GM12874 (cell line): ENCODE measurements around the gene ZNF366.

Source experiments
- TF ChIP-seq, protein P1 (sequence below): IDR thresholded peaks from 2 replicates; pipeline ENCODE4 v1.5.1; 2011; ENCODE audit warnings: low read depth, mild to moderate bottlenecking, control low read depth, low read length, moderate library complexity; ENCODE audit not compliant: insufficient read depth

The ZNF366 gene

DNA sequence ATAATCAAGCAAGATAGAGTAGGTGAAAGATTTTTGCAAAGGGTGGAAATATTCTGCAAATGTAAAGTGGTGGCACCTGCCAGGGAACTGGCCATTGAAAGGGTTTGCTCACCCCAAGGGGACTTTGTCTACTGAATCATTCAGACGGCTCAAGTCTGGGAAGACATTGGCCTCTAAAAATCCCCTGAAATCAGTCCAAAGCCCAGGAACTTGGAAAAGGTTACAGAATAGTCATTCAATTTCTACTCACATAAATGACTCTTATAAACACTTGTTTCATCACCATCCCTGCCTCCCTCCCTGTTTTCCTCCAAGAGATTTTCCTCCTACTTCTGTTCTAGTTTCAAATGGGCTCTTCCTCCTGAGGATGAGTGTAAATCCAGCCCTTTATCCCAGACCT is 28.5 kb downstream of the ZNF366 start:
- TF ChIP-seq, protein P1, sequence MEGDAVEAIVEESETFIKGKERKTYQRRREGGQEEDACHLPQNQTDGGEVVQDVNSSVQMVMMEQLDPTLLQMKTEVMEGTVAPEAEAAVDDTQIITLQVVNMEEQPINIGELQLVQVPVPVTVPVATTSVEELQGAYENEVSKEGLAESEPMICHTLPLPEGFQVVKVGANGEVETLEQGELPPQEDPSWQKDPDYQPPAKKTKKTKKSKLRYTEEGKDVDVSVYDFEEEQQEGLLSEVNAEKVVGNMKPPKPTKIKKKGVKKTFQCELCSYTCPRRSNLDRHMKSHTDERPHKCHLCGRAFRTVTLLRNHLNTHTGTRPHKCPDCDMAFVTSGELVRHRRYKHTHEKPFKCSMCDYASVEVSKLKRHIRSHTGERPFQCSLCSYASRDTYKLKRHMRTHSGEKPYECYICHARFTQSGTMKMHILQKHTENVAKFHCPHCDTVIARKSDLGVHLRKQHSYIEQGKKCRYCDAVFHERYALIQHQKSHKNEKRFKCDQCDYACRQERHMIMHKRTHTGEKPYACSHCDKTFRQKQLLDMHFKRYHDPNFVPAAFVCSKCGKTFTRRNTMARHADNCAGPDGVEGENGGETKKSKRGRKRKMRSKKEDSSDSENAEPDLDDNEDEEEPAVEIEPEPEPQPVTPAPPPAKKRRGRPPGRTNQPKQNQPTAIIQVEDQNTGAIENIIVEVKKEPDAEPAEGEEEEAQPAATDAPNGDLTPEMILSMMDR, result no peak

DNA sequence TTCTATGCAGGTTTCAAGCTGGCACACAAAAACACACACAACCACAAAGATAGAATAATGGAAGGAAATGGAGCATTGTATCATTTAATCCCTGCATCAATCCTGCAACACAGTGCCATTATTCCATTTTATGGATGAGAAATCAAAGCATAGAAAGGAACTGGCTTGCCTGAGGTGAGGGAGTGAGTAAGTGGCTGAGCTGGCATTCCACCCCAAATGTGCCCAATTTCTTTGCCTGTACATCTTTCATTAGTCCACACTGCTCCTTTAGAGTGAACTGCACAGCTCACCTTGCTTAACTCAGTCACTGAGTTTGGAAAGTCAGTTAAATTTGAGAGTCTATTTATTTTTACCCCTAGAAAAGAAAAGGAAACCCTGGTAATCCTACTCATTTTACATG is 28.9 kb downstream of the ZNF366 start:
- TF ChIP-seq, protein P1, result no peak

DNA sequence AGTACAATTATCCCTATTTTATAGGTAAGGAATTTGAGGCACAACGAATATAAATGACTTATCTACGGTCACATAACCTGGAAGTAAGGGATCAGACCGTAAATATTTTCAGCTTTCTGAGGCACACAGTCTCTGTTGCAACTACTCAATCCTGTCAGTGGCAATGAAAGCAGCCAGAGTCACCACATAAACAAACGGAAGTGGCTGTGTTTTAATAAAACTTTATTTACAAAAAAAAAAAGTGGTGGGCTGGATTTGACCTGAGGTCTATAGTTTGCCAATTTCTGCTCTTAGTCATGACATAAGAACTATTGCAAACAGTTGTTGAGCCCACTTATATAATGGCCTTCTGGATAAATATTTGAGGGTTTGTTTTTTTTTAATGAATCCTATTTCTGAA is 29.6 kb downstream of the ZNF366 start:
- TF ChIP-seq, protein P1, result no peak

DNA sequence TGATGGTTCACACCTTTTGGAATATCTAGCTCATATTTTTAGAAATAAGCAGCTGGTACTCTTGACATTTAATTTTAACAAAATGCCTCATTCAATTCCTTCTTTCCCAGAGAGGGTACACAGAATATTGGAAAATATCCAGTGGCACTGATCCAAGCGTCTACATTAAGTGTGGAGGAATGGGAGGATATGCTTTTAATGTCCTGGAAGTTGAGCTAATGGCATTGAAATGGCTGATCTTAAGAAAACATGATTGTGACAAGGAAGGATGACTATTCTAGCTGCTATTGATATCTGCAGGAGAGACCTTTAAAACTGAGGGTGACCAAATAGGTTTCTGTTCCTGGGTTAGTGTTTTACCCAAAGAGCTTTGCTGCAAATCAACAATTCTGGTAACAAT is 30.0 kb downstream of the ZNF366 start:
- TF ChIP-seq, protein P1, result no peak

DNA sequence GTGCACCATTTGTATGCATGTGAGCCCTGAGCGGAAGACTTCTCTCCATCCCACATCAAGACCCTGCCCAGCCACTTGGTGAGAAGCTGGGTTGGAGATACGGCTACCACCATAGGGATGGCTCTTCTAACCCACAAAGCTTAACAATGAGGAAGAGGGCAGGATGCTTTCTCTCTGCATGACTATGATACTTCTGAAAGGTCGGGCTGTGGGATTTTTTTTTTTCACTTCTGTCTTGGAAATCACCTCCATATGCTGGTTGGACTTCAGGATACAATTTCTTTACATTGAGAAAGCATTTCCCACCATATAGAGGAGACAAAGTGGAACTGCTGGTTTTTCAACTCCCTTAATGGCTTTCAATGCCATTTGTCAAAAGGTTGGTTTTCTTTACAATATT is 30.5 kb downstream of the ZNF366 start:
- TF ChIP-seq, protein P1, result no peak

DNA sequence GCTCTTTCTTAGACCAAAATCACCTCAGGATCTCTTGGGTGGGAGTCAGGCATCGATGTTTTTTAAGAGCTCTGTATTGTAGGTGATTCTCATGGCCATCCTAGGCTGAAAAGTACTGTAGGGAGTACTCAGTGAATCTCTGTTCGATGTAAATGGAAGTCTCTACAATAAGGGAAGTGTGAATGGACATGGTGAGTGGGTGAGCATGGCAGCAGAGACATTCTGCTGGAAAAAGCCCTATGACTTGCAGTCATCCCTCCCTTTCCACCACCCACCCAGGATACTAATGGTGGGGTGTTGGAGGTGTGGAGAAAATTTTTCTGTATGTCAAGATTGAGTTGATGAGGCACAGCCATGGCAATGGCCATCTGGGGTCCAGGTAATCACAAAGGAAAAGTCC is 30.9 kb downstream of the ZNF366 start:
- TF ChIP-seq, protein P1, result no peak

DNA sequence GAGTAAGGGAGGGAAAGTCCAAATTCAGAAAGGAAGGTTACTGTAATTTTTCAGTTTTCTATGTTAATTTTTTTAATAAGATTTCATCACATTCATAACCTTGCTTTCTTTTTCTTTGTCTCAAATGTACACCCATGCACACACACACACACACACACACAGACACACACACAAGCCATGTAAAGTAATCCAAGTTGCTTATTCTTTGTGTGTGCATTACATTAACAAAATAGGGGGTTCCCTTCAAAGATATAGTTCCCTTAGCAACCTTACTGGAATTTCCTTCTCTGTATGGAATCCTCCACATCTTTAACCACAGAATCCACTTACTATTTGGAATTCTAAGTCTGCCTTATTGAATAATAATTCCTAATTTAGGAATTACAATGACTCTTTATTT is 32.7 kb downstream of the ZNF366 start:
- TF ChIP-seq, protein P1, result no peak

DNA sequence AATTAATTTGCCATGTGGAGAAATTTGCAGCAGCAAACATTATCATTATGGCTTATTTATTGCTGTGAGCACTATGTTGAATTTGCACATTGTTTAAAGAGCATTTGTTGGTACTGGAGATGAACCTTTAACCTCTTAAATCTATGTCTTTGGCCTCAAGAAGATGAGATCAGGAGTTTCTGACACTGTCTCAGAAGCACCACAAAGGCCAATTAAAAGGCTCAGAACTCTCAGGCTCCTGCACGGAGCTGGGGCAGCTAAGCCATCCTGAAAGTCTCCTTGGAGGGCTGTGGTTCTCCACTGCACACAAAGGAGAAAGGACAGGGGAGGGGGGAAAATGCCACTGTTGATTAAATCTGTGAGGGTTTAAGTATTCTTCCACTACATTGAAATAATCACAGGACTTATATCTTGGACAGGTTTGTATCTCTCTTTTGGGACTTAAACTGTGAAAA is 33.1 kb downstream of the ZNF366 start:
- TF ChIP-seq, protein P1, result no peak
